ENCODE results near the gene PAK4. TPM values are rescaled to one million over a fixed set of nuclear protein-coding genes. Genes with fewer than 3 reads are reported as not detected.

PAK4 gene
- polyA plus RNA-seq, 1 of the 3 experiments (the other 2 are of a cell fraction) = 36.4 TPM

DNA sequence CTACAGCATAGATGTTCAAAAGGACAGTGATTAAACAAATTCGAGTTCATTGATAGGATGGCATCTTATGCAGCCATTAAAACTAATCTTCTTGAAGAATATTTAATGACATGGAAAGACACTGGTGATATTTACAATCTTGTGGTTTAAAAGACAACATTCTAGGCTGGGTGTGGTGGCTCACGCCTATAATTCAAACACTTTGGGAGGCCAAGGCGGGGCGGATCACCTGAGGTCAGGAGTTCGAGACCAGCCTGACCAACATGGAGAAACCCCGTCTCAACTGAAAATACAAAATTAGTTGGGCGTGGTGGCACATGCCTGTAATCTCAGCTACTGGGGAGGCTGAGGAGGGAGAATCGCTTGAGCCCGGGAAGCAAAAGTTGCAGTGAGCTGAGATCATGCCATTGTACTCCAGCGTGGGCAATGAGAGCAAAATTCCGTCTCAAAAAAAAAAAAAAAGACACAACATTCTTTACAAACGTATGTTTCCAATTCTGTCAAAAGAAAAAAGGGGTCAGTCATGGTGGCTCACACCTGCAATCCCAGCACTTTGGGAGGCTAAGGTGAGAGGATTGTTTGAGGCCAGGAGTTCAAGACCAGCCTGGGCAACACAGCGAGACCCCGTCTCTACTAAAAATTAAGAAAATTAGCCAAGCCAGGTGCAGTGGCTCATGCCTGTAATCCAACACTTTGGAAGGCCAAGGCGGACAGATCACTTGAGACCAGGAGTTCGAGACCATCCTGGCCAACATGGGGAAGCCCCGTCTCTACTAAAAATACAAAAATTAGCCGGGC is 2.5 kb upstream of the PAK4 start (continued):
- no peak for TF ChIP-seq USF2 (IDR thresholded peaks at IDR 0.05; ENCODE audit: borderline replicate concordance, low read depth, low read length)

GRCh38 chr19:39124136-39124764 is 1.3 kb upstream of the PAK4 start:
- no peak overlapping the region for H3K4me2 ChIP-seq
- H3K27me3 ChIP-seq (ENCODE audit: insufficient read depth) = no peaks in the 10 kb centered on the region
- H3K9me3 ChIP-seq = no peaks in the 10 kb centered on the region
- CTCF ChIA-PET = interaction anchor here (3.2 kb wide), 1 partner anchor 204 kb away, joined by 14 read pairs; no protein-coding TSS in a partner anchor
- 81% methylated on average over 7 of the region's 7 CpGs for WGBS (ENCODE audit: low lambda C conversion rate)
- no peak for DNase-seq
- H2AFZ ChIP-seq (ENCODE audit: low read depth) = no peak overlapping the region
- H3K27ac ChIP-seq (ENCODE audit: low read depth in 2 of 2, low read length in 1 of 2) = no peak overlapping the region
- TF ChIP-seq CTCF (IDR thresholded peaks at IDR 0.05) = no peak
- TF ChIP-seq RAD21 (IDR thresholded peaks at IDR 0.05; ENCODE audit: low read length) = no peak
- TF ChIP-seq MEF2A (IDR thresholded peaks at IDR 0.05; ENCODE audit: borderline replicate concordance, low read depth) = no peak
- no peak for TF ChIP-seq SIN3A (IDR thresholded peaks at IDR 0.05; ENCODE audit: borderline replicate concordance, low read depth, low read length)
- H3K4me3 ChIP-seq (ENCODE audit: low read depth in 2 of 2, low read length in 1 of 2) = no peak overlapping the region
- H3K4me1 ChIP-seq (ENCODE audit: control insufficient read depth in 1 of 2, insufficient read depth in 2 of 2, low read depth in 1 of 2, low read length in 1 of 2) = peaks cover 0 to 27% of the 10 kb centered on the region in 2 experiments; a peak in 1 of 4 replicates
- H3F3A ChIP-seq (replicated peaks; ENCODE audit: insufficient read depth) = peaks cover 8% of the 10 kb centered on the region
- H3K36me3 ChIP-seq (replicated peaks in 1 of 2; ENCODE audit: control insufficient read depth in 1 of 2, insufficient read depth in 2 of 2, low read length in 1 of 2) = no peaks in the 10 kb centered on the region
- no peak overlapping the region for H3K9ac ChIP-seq
- H3K79me2 ChIP-seq (ENCODE audit: insufficient read depth) = peaks cover 37% of the 10 kb centered on the region
- POLR2A ChIA-PET = no interaction called here
- peaks cover 28% of the 10 kb centered on the region for H4K20me1 ChIP-seq (ENCODE audit: insufficient read depth)
- H3K9me2 ChIP-seq = no peaks in the 10 kb centered on the region

DNA sequence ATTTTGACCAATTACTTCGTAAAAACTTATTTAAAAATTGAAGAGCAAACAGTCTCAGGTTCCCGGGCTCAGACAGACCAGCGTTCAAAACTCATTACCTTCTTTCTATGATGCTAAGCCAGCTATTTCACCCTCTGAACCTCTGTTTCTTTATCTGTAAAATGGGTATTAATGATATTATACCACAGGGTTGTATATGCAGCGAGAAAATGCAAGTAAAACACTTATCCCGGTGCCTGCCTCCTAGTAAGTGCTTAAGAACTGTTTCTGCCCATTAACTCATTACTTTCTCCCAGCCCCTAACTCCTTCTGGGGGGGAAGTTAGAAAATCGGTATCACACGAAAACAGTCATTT is 410 bp upstream of the PAK4 start:
- TF ChIP-seq ELF1 (IDR thresholded peaks at IDR 0.05) = no peak
- TF ChIP-seq RCOR1 (IDR thresholded peaks at IDR 0.05; ENCODE audit: low read length) = peak; percentile 78
- H3K27me3 ChIP-seq (ENCODE audit: insufficient read depth) = no peaks in the 10 kb centered on the region
- peak overlapping the region in 1 of 2 experiments; percentile 61; a peak in 1 of 4 replicates for H3K27ac ChIP-seq (ENCODE audit: low read depth in 2 of 2, low read length in 1 of 2)
- H3K36me3 ChIP-seq (replicated peaks in 1 of 2; ENCODE audit: control insufficient read depth in 1 of 2, insufficient read depth in 2 of 2, low read length in 1 of 2) = no peaks in the 10 kb centered on the region
- H4K20me1 ChIP-seq (ENCODE audit: insufficient read depth) = peaks cover 32% of the 10 kb centered on the region
- ChIA-PET CTCF (interaction anchor here (1.1 to 3.2 kb wide), 2 partner anchors 73 to 203 kb away, joined by 3 to 14 read pairs; no protein-coding TSS in a partner anchor), POLR2A (no interaction called here)
- H3K9ac ChIP-seq = no peak overlapping the region
- H3K9me3 ChIP-seq = no peaks in the 10 kb centered on the region
- H3K4me1 ChIP-seq (ENCODE audit: control insufficient read depth in 1 of 2, insufficient read depth in 2 of 2, low read depth in 1 of 2, low read length in 1 of 2) = peaks cover 0 to 34% of the 10 kb centered on the region in 2 experiments; a peak in 1 of 4 replicates
- DNase-seq = no peak
- peaks cover 43% of the 10 kb centered on the region for H3K79me2 ChIP-seq (ENCODE audit: insufficient read depth)
- no peaks in the 10 kb centered on the region for H3K9me2 ChIP-seq
- peak overlapping the region; percentile 95 for H2AFZ ChIP-seq (ENCODE audit: low read depth)
- 44% methylated on average over 7 of the region's 7 CpGs for WGBS (ENCODE audit: low lambda C conversion rate)
- H3F3A ChIP-seq (replicated peaks; ENCODE audit: insufficient read depth) = peaks cover 8% of the 10 kb centered on the region
- H3K4me2 ChIP-seq = no peak overlapping the region
- H3K4me3 ChIP-seq (ENCODE audit: low read depth in 2 of 2, low read length in 1 of 2) = peak overlapping the region in 1 of 2 experiments; percentile 91; a peak in 2 of 4 replicates
